Breast epithelium (tissue), 4 donors: ENCODE results near the gene ATP6AP1. TPM values are rescaled to one million over a fixed set of nuclear protein-coding genes. Genes with fewer than 3 reads are reported as not detected.

Source experiments
- DNase-seq, 2 donors: peaks; one replicate each; pipeline ENCODE4 v3.0.0-alpha.2; 2019; ENCODE audit warnings: low spot score in 2 of 2
- H3K27ac ChIP-seq, 2 donors: fragments of 200-600 bp; sonication (generic) in 1 of 2; one replicate each; pipeline ENCODE4 v1.5.1; 2016 to 2019; ENCODE audit warnings: mild to moderate bottlenecking in 1 of 2
- H3K27me3 ChIP-seq, 2 donors: fragments of 200-600 bp; sonication (generic) in 1 of 2; one replicate each; pipeline versions ENCODE4 v1.5.1 to v1.6.0; 2017 to 2019; ENCODE audit warnings: control low read depth in 1 of 2, mild to moderate bottlenecking in 1 of 2
- H3K36me3 ChIP-seq: fragments of 200-600 bp; one replicate; pipeline ENCODE4 v1.5.1; 2019
- H3K4me1 ChIP-seq, 2 donors: fragments of 200-600 bp; sonication (generic); one replicate each; pipeline ENCODE4 v1.5.1; 2016 to 2019; ENCODE audit warnings: control low read depth in 1 of 2
- H3K4me3 ChIP-seq, 3 donors: fragments of 200-600 bp; sonication (generic); 1 replicate in 2 of 3; 2 replicates in 1 of 3; pipeline ENCODE4 v1.5.1; 2016 to 2019; ENCODE audit warnings: mild to moderate bottlenecking in 3 of 3, moderate library complexity in 2 of 3
- H3K9me3 ChIP-seq, 2 donors: fragments of 200-600 bp; sonication (generic) in 1 of 2; one replicate each; pipeline ENCODE4 v1.5.1; 2016 to 2019; ENCODE audit warnings: control low read depth in 1 of 2
- POLR2A ChIP-seq: fragments of 450-650 bp; IDR thresholded peaks from one replicate; pipeline ENCODE4 v1.6.1; 2016; ENCODE audit warnings: antibody characterized with exemption, mild to moderate bottlenecking, moderate library complexity
- POLR2AphosphoS5 ChIP-seq, 3 donors: sonication (generic); formaldehyde crosslinking; IDR thresholded peaks; one replicate each; pipeline ENCODE4 v1.6.1; 2017; ENCODE audit warnings: antibody characterized with exemption in 3 of 3
- intact Hi-C: fragments of 100-400 bp; cut with DNase I; formaldehyde crosslinking; loops from one replicate; pipeline ENCODE4 v1.15.1; 2023; ENCODE audit warnings: low total_unique reads
- total RNA-seq, 3 donors: library from RNA; depleted of rRNA; stranded (reverse); fragments of >200 nt; gene quantifications; one replicate each; pipeline ENCODE4 v1.1.0, GENCODE V29; 2016
- TF ChIP-seq, protein P1 (sequence below), 3 donors: fragments of 450-650 bp; IDR thresholded peaks; one replicate each; pipeline ENCODE4 v1.5.1; 2016 to 2017; ENCODE audit warnings: antibody characterized with exemption in 3 of 3, mild to moderate bottlenecking in 3 of 3, moderate library complexity in 3 of 3

ATP6AP1 gene
- total RNA-seq, 3 donors from 2014 or later: 31.5 to 57.1 (median 34.8) TPM

DNA sequence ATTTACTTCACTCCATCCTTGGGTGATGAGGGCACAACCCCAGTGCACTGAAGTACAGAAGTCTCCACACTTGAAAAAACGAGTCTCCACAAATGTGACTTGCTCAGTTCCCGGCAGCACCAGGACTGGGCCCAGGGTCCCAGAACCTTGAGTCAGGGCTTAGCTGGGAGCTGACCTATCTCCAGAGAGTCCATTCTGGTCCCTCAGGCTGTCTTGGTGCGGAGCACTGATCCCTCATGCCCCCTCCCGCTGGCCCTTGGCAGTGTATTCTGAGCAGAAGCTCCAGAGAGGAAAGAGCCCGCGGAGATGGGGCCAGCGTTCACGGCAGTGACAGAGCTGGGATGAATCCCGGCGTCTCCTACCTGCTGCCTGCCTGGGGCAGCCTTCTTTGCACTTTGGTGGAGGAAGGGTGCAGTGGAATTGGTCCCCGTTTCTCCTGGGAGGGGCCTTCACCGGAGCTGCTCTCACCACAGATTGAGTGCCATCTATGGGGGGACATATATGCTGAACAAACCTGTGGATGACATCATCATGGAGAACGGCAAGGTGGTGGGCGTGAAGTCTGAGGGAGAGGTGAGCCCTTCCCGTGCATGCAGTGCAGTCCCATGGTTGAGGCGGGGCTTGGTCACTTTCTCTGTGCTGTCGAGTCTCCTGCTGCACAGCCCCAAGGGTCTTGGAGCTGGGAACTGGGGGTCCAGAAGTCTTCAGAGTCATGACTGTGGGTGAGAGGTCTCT is 12.3 kb downstream of the ATP6AP1 start:
- no peaks in the 10 kb centered on the region for H3K9me3 ChIP-seq
- DNase-seq: no peak
- H3K4me3 ChIP-seq: no peak overlapping the region
- no peak for TF ChIP-seq POLR2AphosphoS5 (IDR thresholded peaks at IDR 0.05)
- no peaks in the 10 kb centered on the region for H3K36me3 ChIP-seq
- no peak overlapping the region for H3K27ac ChIP-seq
- H3K27me3 ChIP-seq: peaks cover 0 to 45% of the 10 kb centered on the region in 2 donors
- no peaks in the 10 kb centered on the region for H3K4me1 ChIP-seq
- intact Hi-C loops: no loop called here

DNA sequence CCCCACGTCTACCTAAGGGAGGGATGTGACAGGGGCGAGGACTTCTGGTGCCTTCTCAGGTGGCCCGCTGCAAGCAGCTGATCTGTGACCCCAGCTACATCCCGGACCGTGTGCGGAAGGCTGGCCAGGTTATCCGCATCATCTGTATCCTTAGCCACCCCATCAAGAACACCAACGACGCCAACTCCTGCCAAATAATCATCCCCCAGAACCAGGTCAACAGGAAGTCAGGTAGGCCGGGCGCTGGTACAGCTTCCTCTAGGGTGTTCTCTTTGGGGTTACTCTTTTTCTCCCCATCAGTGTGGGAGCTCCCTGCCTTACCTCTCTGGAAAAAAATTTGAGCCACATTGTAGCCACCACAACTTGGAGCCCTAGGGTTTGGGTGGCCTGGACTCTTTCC is 13.1 kb downstream of the ATP6AP1 start:
- Histone ChIP-seq H3K27me3 (peaks cover 0 to 51% of the 10 kb centered on the region in 2 donors), H3K4me1 (no peaks in the 10 kb centered on the region), H3K9me3 (no peaks in the 10 kb centered on the region), H3K36me3 (no peaks in the 10 kb centered on the region), H3K4me3 (no peak overlapping the region), H3K27ac (peak overlapping the region in 1 of 2 donors; percentile 33)
- no peak for TF ChIP-seq POLR2AphosphoS5 (IDR thresholded peaks at IDR 0.05)
- TF ChIP-seq, protein P1, sequence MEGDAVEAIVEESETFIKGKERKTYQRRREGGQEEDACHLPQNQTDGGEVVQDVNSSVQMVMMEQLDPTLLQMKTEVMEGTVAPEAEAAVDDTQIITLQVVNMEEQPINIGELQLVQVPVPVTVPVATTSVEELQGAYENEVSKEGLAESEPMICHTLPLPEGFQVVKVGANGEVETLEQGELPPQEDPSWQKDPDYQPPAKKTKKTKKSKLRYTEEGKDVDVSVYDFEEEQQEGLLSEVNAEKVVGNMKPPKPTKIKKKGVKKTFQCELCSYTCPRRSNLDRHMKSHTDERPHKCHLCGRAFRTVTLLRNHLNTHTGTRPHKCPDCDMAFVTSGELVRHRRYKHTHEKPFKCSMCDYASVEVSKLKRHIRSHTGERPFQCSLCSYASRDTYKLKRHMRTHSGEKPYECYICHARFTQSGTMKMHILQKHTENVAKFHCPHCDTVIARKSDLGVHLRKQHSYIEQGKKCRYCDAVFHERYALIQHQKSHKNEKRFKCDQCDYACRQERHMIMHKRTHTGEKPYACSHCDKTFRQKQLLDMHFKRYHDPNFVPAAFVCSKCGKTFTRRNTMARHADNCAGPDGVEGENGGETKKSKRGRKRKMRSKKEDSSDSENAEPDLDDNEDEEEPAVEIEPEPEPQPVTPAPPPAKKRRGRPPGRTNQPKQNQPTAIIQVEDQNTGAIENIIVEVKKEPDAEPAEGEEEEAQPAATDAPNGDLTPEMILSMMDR (IDR thresholded peaks at IDR 0.05): no peak
- no peak for TF ChIP-seq POLR2A
- intact Hi-C loops: no loop called here
- DNase-seq: no peak

DNA sequence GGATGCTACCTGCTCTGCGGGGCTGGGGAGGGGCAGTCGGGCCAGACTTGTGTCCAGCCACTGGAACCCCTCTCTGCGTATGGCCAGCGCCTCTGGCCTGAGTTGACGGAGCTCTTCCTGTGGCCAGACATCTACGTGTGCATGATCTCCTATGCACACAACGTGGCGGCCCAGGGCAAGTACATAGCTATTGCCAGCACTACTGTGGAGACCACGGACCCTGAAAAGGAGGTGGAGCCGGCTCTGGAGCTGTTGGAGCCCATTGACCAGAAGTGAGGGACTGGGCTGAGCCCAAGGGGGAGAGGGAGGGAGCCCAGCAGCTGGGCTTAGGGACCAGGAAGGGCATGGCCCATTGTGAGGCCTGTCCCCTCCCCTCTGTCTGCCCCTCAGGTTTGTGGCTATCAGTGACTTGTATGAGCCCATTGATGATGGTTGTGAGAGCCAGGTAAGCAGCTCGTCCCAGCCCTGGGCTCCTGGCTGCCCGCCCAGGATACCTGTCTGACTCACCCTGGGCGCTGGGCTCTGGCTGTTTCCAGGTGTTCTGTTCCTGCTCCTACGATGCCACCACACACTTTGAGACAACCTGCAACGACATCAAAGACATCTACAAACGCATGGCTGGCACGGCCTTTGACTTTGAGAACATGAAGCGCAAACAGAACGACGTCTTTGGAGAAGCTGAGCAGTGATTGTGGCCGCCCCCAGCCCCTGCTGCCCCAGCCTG is 13.7 kb downstream of the ATP6AP1 start:
- peak overlapping the region in 1 of 2 donors; percentile 90 for H3K27ac ChIP-seq

DNA sequence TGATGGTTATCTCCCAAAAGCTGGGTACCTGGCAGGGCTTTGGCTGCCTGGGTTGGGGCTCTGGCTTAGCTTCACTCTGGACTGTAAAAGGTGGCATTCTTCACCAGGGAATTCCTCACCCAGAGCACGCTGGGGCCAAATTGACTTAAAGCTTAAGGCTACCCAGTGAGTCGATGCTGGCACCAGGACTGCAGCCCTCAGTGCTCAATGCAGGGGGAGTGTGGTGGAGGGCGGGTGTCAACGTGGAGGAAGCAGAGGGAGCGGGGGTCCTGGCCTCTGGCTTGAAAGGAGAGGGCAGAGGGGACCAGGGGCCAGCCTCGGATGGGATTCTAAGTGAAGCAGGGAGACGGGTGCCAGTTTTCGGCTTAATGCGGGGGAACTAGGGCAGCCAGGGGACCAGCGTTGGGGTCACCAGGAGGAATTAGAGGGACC is 15.0 kb downstream of the ATP6AP1 start:
- Histone ChIP-seq H3K4me3 (peak overlapping the region; percentile 58 to 82 (median 62)), H3K9me3 (no peaks in the 10 kb centered on the region), H3K27ac (peak overlapping the region; percentile 90), H3K27me3 (peaks cover 0 to 55% of the 10 kb centered on the region in 2 donors), H3K4me1 (no peaks in the 10 kb centered on the region), H3K36me3 (no peaks in the 10 kb centered on the region)
- intact Hi-C loops: no loop called here
- no peak for DNase-seq
- TF ChIP-seq, protein P1 (IDR thresholded peaks at IDR 0.05): no peak
- TF ChIP-seq POLR2AphosphoS5 (IDR thresholded peaks at IDR 0.05) (no peak), POLR2A (no peak)

More for the DNA sequence above, 13.7 kb downstream of the ATP6AP1 start:
- H3K36me3 ChIP-seq: no peaks in the 10 kb centered on the region
- intact Hi-C loops: no loop called here
- H3K9me3 ChIP-seq: no peaks in the 10 kb centered on the region
- H3K27me3 ChIP-seq: peaks cover 0 to 54% of the 10 kb centered on the region in 2 donors
- TF ChIP-seq POLR2A: no peak
- TF ChIP-seq, protein P1 (IDR thresholded peaks at IDR 0.05): no peak
- TF ChIP-seq POLR2AphosphoS5 (IDR thresholded peaks at IDR 0.05): no peak
- H3K4me3 ChIP-seq: no peak overlapping the region
- no peaks in the 10 kb centered on the region for H3K4me1 ChIP-seq
- peak; percentile 52 to 64 for DNase-seq

DNA sequence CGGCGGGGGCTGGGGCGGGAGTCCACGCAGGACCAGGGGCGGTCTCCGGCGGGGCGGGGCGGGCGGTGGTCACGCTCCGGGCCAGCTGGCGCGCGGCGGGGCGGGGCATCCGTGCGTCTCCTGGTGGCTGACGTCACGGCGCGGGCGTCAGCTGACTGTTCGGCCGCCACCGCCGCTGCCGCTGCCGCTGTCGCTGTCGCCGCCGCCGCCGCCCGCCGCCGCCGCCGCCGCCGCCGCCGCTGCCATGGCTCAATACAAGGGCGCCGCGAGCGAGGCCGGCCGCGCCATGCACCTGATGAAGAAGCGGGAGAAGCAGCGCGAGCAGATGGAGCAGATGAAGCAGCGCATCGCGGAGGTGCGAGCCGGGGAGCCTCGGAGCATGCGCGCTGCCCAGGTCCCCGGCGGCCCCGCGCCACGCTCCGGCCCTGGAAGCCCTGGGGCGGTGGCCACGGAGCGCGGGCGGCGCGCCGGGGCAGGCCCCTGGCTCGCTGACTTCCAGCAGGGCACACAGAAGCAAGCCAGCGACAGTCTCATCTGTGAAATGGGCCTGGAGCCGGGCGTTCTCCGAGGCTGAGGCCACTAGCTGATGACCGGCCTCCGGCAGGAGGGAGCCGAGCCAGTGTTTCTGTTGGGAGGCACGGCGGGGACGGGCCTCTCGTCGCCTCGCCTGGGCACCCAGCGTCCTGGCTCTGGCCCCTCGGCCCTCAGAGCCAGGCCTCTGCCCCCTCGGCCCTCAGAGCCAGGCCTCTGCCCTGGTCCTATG is 15.7 kb downstream of the ATP6AP1 start, which contains the start of gene FAM50A:
Gene FAM50A, plus strand, starts transcription at position 150 of the 763 bp plus-strand sequence. Its CDS starts 95 bp downstream, at position 245.
- no peaks in the 10 kb centered on the region for H3K4me1 ChIP-seq
- peak; percentile 64 to 67 for DNase-seq
- no peak for TF ChIP-seq POLR2AphosphoS5 (IDR thresholded peaks at IDR 0.05)
- TF ChIP-seq, protein P1 (IDR thresholded peaks at IDR 0.05): peak in 1 of 3 donors; percentile 10
- no peak for TF ChIP-seq POLR2A
- H3K9me3 ChIP-seq: no peaks in the 10 kb centered on the region
- intact Hi-C loops: no loop called here
- no peaks in the 10 kb centered on the region for H3K36me3 ChIP-seq
- H3K27me3 ChIP-seq: peaks cover 0 to 57% of the 10 kb centered on the region in 2 donors
- peak within 1 kb of the TSS; percentile 58 to 82 (median 62) for H3K4me3 ChIP-seq
- H3K27ac ChIP-seq: peak within 1 kb of the TSS; percentile 90
